OCI-LY1 (cell line): ENCODE data around the gene APOA1.

Source experiments
- H2AFZ ChIP-seq: fragments of 200-600 bp; sonication (generic), shearing (Covaris generic); 2 replicates; pipeline ENCODE4 v1.6.0; 2014; ENCODE audit warnings: antibody characterized with exemption, mild to moderate bottlenecking, low read length
- H3F3A ChIP-seq: fragments of 200-600 bp; sonication (generic), shearing (Covaris generic); 2 replicates; pipeline ENCODE4 v1.6.0; 2014; ENCODE audit warnings: mild to moderate bottlenecking, antibody characterized with exemption, low read length, moderate library complexity; ENCODE audit not compliant: insufficient read depth
- H3K27ac ChIP-seq: fragments of 200-600 bp; sonication (generic); 2 replicates; pipeline ENCODE4 v1.5.1; 2014; ENCODE audit warnings: low read length, mixed run types, mild to moderate bottlenecking, low read depth; ENCODE audit not compliant: poor library complexity, severe bottlenecking
- H3K27me3 ChIP-seq: fragments of 200-600 bp; sonication (generic); 2 replicates; pipeline ENCODE4 v1.6.0; 2014; ENCODE audit warnings: antibody characterized with exemption, mild to moderate bottlenecking, low read length, moderate library complexity; ENCODE audit not compliant: insufficient read depth
- H3K36me3 ChIP-seq: fragments of 200-600 bp; sonication (generic); 2 replicates; pipeline ENCODE4 v1.6.1; 2014; ENCODE audit warnings: mild to moderate bottlenecking, antibody characterized with exemption, low read length, moderate library complexity, mixed read lengths; ENCODE audit not compliant: insufficient read depth
- H3K4me1 ChIP-seq: fragments of 200-600 bp; sonication (generic); 2 replicates; pipeline ENCODE4 v1.5.1; 2014; ENCODE audit warnings: mild to moderate bottlenecking, low read length, moderate library complexity; ENCODE audit not compliant: insufficient read depth, severe bottlenecking
- H3K4me2 ChIP-seq: fragments of 200-600 bp; sonication (generic), shearing (Covaris generic); 2 replicates; pipeline ENCODE4 v1.6.1; 2014; ENCODE audit warnings: low read length
- H3K4me3 ChIP-seq: fragments of 200-600 bp; sonication (generic); 2 replicates; pipeline ENCODE4 v1.5.1; 2014; ENCODE audit warnings: low read length, low read depth, mild to moderate bottlenecking, mixed read lengths; ENCODE audit not compliant: poor library complexity, severe bottlenecking
- H3K79me2 ChIP-seq: fragments of 200-600 bp; shearing (Covaris generic); 2 replicates; pipeline ENCODE4 v1.6.1; 2016; ENCODE audit warnings: mixed run types, low read length, mixed read lengths; ENCODE audit not compliant: insufficient read depth
- H3K9ac ChIP-seq: fragments of 200-600 bp; sonication (generic), shearing (Covaris generic); 2 replicates; pipeline ENCODE4 v1.6.1; 2014; ENCODE audit warnings: mild to moderate bottlenecking, low read length, mixed read lengths
- H3K9me2 ChIP-seq: fragments of 200-600 bp; sonication (generic), shearing (Covaris generic); 2 replicates; pipeline ENCODE4 v1.6.1; 2014; ENCODE audit warnings: low read depth, mild to moderate bottlenecking, low read length, mixed read lengths
- H3K9me3 ChIP-seq: fragments of 200-600 bp; shearing (Covaris generic); 2 replicates; pipeline ENCODE4 v1.6.1; 2014; ENCODE audit warnings: low read length, mixed read lengths
- H4K20me1 ChIP-seq: fragments of 200-600 bp; sonication (generic), shearing (Covaris generic); 2 replicates; pipeline ENCODE4 v1.6.0; 2016; ENCODE audit warnings: mild to moderate bottlenecking, low read length; ENCODE audit not compliant: insufficient read depth
- CTCF ChIP-seq: fragments of 200-600 bp; sonication (generic), shearing (Covaris generic); IDR thresholded peaks from 2 replicates; pipeline ENCODE4 v1.5.1; 2017; ENCODE audit warnings: mild to moderate bottlenecking, antibody characterized with exemption, low read length, moderate library complexity, mixed read lengths
- EZH2 ChIP-seq: fragments of 200-600 bp; sonication (generic), shearing (Covaris generic); IDR thresholded peaks from 2 replicates; pipeline ENCODE4 v1.8.0; 2017; ENCODE audit warnings: borderline replicate concordance, mixed run types, mild to moderate bottlenecking, antibody characterized with exemption, low read length, moderate library complexity, mixed read lengths

APOA1 gene

GRCh38 chr11:116787786-116788486, 49.5 kb downstream of the APOA1 start, which contains the start of gene ZPR1:
ZPR1 (minus strand) TSS chr11:116788023; CDS start chr11:116787990, 33 bp downstream.
- H3K27ac ChIP-seq = no peak within 1 kb of the TSS

GRCh38 chr11:116787436-116787785, 50.0 kb downstream of the APOA1 start:
- Histone ChIP-seq H3K27ac (no peak overlapping the region), H2AFZ (no peak overlapping the region)

More at GRCh38 chr11:116787786-116788486, 49.5 kb downstream of the APOA1 start, which contains the start of gene ZPR1:
- H3K27me3 ChIP-seq = no peaks in the 10 kb centered on the region
- peaks cover 28% of the 10 kb centered on the region for H3K4me1 ChIP-seq
- no peaks in the 10 kb centered on the region for H3K9me2 ChIP-seq
- H3K79me2 ChIP-seq = peaks cover 10% of the 10 kb centered on the region; the same call in 1 of the 2 replicates
- peak within 1 kb of the TSS; percentile 84 for H3K9ac ChIP-seq
- peaks cover 38% of the 10 kb centered on the region for H3K36me3 ChIP-seq
- H3K4me3 ChIP-seq = peak within 1 kb of the TSS; percentile 89
- no peaks in the 10 kb centered on the region for H3K9me3 ChIP-seq
- H3F3A ChIP-seq = no peaks in the 10 kb centered on the region
- H4K20me1 ChIP-seq = no peaks in the 10 kb centered on the region
- H3K4me2 ChIP-seq = peak within 1 kb of the TSS; percentile 98
- TF ChIP-seq EZH2 = no peak
- H2AFZ ChIP-seq = no peak within 1 kb of the TSS

GRCh38 chr11:116786966-116787365, 50.5 kb downstream of the APOA1 start:
- Histone ChIP-seq H3K9ac (peak overlapping the region; percentile 84), H3K4me3 (peak overlapping the region; percentile 89), H3K27me3 (no peaks in the 10 kb centered on the region), H4K20me1 (no peaks in the 10 kb centered on the region), H3K27ac (no peak overlapping the region), H3K36me3 (peaks cover 47% of the 10 kb centered on the region), H3K4me2 (peak overlapping the region; percentile 98), H3K9me3 (no peaks in the 10 kb centered on the region), H3K79me2 (peaks cover 10% of the 10 kb centered on the region; the same call in 1 of the 2 replicates), H3K9me2 (no peaks in the 10 kb centered on the region), H3K4me1 (peaks cover 27% of the 10 kb centered on the region), H3F3A (no peaks in the 10 kb centered on the region), H2AFZ (no peak overlapping the region)
- TF ChIP-seq CTCF (no peak), EZH2 (no peak)

More at GRCh38 chr11:116787436-116787785, 50.0 kb downstream of the APOA1 start:
- peaks cover 28% of the 10 kb centered on the region for H3K4me1 ChIP-seq
- H3K4me2 ChIP-seq = peak overlapping the region; percentile 98
- TF ChIP-seq CTCF = no peak
- no peak for TF ChIP-seq EZH2
- H3F3A ChIP-seq = no peaks in the 10 kb centered on the region
- H3K36me3 ChIP-seq = peaks cover 43% of the 10 kb centered on the region
- H3K4me3 ChIP-seq = peak overlapping the region; percentile 89
- H3K9ac ChIP-seq = peak overlapping the region; percentile 84
- H4K20me1 ChIP-seq = no peaks in the 10 kb centered on the region
- H3K27me3 ChIP-seq = no peaks in the 10 kb centered on the region
- H3K9me3 ChIP-seq = no peaks in the 10 kb centered on the region
- peaks cover 10% of the 10 kb centered on the region; the same call in 1 of the 2 replicates for H3K79me2 ChIP-seq
- H3K9me2 ChIP-seq = no peaks in the 10 kb centered on the region

- Histone ChIP-seq H4K20me1 (no peaks in the 10 kb centered on the region), H3K4me1 (peaks cover 20% of the 10 kb centered on the region), H3K4me2 (peak overlapping the region; percentile 98), H3K4me3 (peak overlapping the region; percentile 89), H3K36me3 (peaks cover 54% of the 10 kb centered on the region), H3F3A (no peaks in the 10 kb centered on the region), H3K9me2 (no peaks in the 10 kb centered on the region), H2AFZ (no peak overlapping the region), H3K9me3 (no peaks in the 10 kb centered on the region), H3K9ac (no peak overlapping the region; the same call in 1 of the 2 replicates), H3K27ac (no peak overlapping the region), H3K79me2 (peaks cover 10% of the 10 kb centered on the region; the same call in 1 of the 2 replicates), H3K27me3 (no peaks in the 10 kb centered on the region)
- TF ChIP-seq CTCF (no peak), EZH2 (no peak)
These were observed 51.1 kb downstream of the APOA1 start for GRCh38 chr11:116786326-116786725.
